A549 (cell line): ENCODE measurements around the gene MYO1D.

Source experiments
- JUNB ChIP-seq: fragments of >200 bp; sonication (Bioruptor Twin); formaldehyde crosslinking; IDR thresholded peaks from 2 replicates; pipeline ENCODE4 v1.6.1; 2016
- POLR2A ChIP-seq: IDR thresholded peaks from 2 replicates; pipeline ENCODE4 v1.6.1; 2012; ENCODE audit warnings: mild to moderate bottlenecking, low read length
- RAD21 ChIP-seq, 2 experiments: fragments of >200 bp in 1 of 2; sonication (Bioruptor Twin) in 1 of 2; formaldehyde crosslinking in 1 of 2; IDR thresholded peaks in 1 of 2; conservative IDR thresholded peaks in 1 of 2; 2 replicates in 1 of 2; 3 replicates in 1 of 2; pipeline ENCODE4 v1.6.1; 2012 to 2018; ENCODE audit warnings: inconsistent platforms in 1 of 2
- SMC3 ChIP-seq: fragments of >200 bp; sonication (Bioruptor Twin); formaldehyde crosslinking; IDR thresholded peaks from 3 replicates; pipeline ENCODE4 v1.6.1; 2018; ENCODE audit warnings: inconsistent platforms
- ZFP36 ChIP-seq: fragments of 450-650 bp; IDR thresholded peaks from 2 replicates; pipeline ENCODE4 v1.6.1; 2014; ENCODE audit warnings: borderline replicate concordance; ENCODE audit not compliant: partially characterized antibody
- TF ChIP-seq, protein P1 (sequence below): fragments of >200 bp; sonication (Bioruptor Twin); formaldehyde crosslinking; IDR thresholded peaks from 3 replicates; pipeline ENCODE4 v1.5.1; 2016
- TF ChIP-seq, protein P2 (sequence below): fragments of 150-350 bp; IDR thresholded peaks from 2 replicates; pipeline ENCODE4 v1.6.1; 2014; ENCODE audit warnings: low read depth, mild to moderate bottlenecking, low read length
- TF ChIP-seq, protein P3 (sequence below): fragments of 250-450 bp; sonication (Bioruptor Pico); IDR thresholded peaks from 2 replicates; pipeline ENCODE4 v1.5.0; 2021; ENCODE audit warnings: mild to moderate bottlenecking, moderate library complexity, borderline replicate concordance
- TF ChIP-seq, protein P4 (sequence below): IDR thresholded peaks from 2 replicates; pipeline ENCODE4 v1.6.1; 2012

DNA sequence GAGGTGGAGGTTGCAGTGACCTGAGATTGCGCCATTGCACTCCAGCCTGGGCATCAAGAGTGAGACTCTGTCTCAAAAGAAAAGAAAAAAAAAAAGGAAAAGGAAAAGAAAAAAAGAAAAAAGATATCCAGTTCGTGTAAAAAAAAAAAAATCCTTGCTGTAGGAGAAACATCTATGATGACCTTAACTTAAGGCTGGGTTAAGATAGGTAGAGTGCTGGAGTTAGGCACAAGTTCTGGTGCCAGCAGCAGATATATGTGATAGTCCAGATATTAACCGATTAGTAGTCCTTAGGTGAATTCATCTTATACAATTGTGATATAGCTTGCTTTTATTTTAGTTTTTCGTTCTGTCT lies 415.4 kb downstream of the MYO1D start:
- TF ChIP-seq, protein P1, sequence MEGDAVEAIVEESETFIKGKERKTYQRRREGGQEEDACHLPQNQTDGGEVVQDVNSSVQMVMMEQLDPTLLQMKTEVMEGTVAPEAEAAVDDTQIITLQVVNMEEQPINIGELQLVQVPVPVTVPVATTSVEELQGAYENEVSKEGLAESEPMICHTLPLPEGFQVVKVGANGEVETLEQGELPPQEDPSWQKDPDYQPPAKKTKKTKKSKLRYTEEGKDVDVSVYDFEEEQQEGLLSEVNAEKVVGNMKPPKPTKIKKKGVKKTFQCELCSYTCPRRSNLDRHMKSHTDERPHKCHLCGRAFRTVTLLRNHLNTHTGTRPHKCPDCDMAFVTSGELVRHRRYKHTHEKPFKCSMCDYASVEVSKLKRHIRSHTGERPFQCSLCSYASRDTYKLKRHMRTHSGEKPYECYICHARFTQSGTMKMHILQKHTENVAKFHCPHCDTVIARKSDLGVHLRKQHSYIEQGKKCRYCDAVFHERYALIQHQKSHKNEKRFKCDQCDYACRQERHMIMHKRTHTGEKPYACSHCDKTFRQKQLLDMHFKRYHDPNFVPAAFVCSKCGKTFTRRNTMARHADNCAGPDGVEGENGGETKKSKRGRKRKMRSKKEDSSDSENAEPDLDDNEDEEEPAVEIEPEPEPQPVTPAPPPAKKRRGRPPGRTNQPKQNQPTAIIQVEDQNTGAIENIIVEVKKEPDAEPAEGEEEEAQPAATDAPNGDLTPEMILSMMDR, result no peak
- TF ChIP-seq POLR2A (no peak), JUNB (no peak), ZFP36 (no peak), RAD21 (conservative IDR thresholded peaks at IDR 0.05 in 1 of 2, IDR thresholded peaks at IDR 0.05 in 1 of 2) (no peak), SMC3 (no peak)
- TF ChIP-seq, protein P2, sequence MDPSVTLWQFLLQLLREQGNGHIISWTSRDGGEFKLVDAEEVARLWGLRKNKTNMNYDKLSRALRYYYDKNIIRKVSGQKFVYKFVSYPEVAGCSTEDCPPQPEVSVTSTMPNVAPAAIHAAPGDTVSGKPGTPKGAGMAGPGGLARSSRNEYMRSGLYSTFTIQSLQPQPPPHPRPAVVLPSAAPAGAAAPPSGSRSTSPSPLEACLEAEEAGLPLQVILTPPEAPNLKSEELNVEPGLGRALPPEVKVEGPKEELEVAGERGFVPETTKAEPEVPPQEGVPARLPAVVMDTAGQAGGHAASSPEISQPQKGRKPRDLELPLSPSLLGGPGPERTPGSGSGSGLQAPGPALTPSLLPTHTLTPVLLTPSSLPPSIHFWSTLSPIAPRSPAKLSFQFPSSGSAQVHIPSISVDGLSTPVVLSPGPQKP, result no peak
- TF ChIP-seq, protein P3, sequence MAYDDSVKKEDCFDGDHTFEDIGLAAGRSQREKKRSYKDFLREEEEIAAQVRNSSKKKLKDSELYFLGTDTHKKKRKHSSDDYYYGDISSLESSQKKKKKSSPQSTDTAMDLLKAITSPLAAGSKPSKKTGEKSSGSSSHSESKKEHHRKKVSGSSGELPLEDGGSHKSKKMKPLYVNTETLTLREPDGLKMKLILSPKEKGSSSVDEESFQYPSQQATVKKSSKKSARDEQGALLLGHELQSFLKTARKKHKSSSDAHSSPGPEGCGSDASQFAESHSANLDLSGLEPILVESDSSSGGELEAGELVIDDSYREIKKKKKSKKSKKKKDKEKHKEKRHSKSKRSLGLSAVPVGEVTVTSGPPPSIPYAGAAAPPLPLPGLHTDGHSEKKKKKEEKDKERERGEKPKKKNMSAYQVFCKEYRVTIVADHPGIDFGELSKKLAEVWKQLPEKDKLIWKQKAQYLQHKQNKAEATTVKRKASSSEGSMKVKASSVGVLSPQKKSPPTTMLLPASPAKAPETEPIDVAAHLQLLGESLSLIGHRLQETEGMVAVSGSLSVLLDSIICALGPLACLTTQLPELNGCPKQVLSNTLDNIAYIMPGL (CRISPR knock-in tag), result no peak
- TF ChIP-seq, protein P4, sequence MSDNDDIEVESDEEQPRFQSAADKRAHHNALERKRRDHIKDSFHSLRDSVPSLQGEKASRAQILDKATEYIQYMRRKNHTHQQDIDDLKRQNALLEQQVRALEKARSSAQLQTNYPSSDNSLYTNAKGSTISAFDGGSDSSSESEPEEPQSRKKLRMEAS, result no peak
